ENCODE data around the gene NOS1. TPM values are rescaled to one million over a fixed set of nuclear protein-coding genes. Genes with fewer than 3 reads are reported as not detected.

Gene NOS1
- total RNA-seq, 2 donors from 2014 or later, result 2.6 to 8.3 TPM

GRCh38 chr12:117394491-117394890 lies 33.1 kb upstream of the NOS1 start:
- DNase-seq (ENCODE audit: low spot score), result no peak
- WGBS, result 76% methylated on average over 1 of the region's 1 CpG
- Histone ChIP-seq H3K9me3 (no peaks in the 10 kb centered on the region), H3K4me1 (replicated peaks) (no peaks in the 10 kb centered on the region), H3K27ac (no peak overlapping the region), H3K27me3 (replicated peaks; ENCODE audit: insufficient read depth) (no peaks in the 10 kb centered on the region), H3K4me3 (no peak overlapping the region), H3K36me3 (no peaks in the 10 kb centered on the region)
- no peak for TF ChIP-seq CTCF (IDR thresholded peaks at IDR 0.05)
- no peak for TF ChIP-seq POLR2A (IDR thresholded peaks at IDR 0.05)
- TF ChIP-seq POLR2AphosphoS5 (IDR thresholded peaks at IDR 0.05), result no peak
- intact Hi-C loops (cut with DNase I), result no loop called here

GRCh38 chr12:117393656-117394055 lies 32.2 kb upstream of the NOS1 start:
- Histone ChIP-seq H3K27me3 (replicated peaks; ENCODE audit: insufficient read depth) (no peaks in the 10 kb centered on the region), H3K36me3 (no peaks in the 10 kb centered on the region), H3K4me1 (replicated peaks) (no peaks in the 10 kb centered on the region), H3K27ac (no peak overlapping the region), H3K9me3 (no peaks in the 10 kb centered on the region), H3K4me3 (no peak overlapping the region)
- no peak for DNase-seq (ENCODE audit: low spot score)
- intact Hi-C loops (cut with DNase I), result no loop called here
- 85% methylated on average over 7 of the region's 7 CpGs for WGBS
- TF ChIP-seq POLR2A (IDR thresholded peaks at IDR 0.05), result no peak
- no peak for TF ChIP-seq POLR2AphosphoS5 (IDR thresholded peaks at IDR 0.05)
- TF ChIP-seq CTCF (IDR thresholded peaks at IDR 0.05), result no peak

GRCh38 chr12:117390866-117391265 lies 29.4 kb upstream of the NOS1 start:
- WGBS, result 94% methylated on average over 5 of the region's 5 CpGs
- Histone ChIP-seq H3K27ac (no peak overlapping the region), H3K9me3 (no peaks in the 10 kb centered on the region), H3K27me3 (replicated peaks; ENCODE audit: insufficient read depth) (no peaks in the 10 kb centered on the region), H3K4me1 (replicated peaks) (no peaks in the 10 kb centered on the region), H3K36me3 (no peaks in the 10 kb centered on the region), H3K4me3 (no peak overlapping the region)
- DNase-seq (ENCODE audit: low spot score), result no peak
- TF ChIP-seq CTCF (IDR thresholded peaks at IDR 0.05) (no peak), POLR2AphosphoS5 (IDR thresholded peaks at IDR 0.05) (no peak), POLR2A (IDR thresholded peaks at IDR 0.05) (no peak)
- intact Hi-C loops (cut with DNase I), result no loop called here

- intact Hi-C loops (cut with DNase I), result no loop called here
- no peaks in the 10 kb centered on the region for H3K9me3 ChIP-seq
- no peaks in the 10 kb centered on the region for H3K27me3 ChIP-seq (replicated peaks; ENCODE audit: insufficient read depth)
- no peaks in the 10 kb centered on the region for H3K36me3 ChIP-seq
- no peak overlapping the region for H3K27ac ChIP-seq
- no peak overlapping the region for H3K4me3 ChIP-seq
- no peak for TF ChIP-seq CTCF (IDR thresholded peaks at IDR 0.05)
- TF ChIP-seq POLR2AphosphoS5 (IDR thresholded peaks at IDR 0.05), result no peak
- TF ChIP-seq POLR2A (IDR thresholded peaks at IDR 0.05), result no peak
- H3K4me1 ChIP-seq (replicated peaks), result no peaks in the 10 kb centered on the region
- no peak for DNase-seq (ENCODE audit: low spot score)
- WGBS, result 73% methylated on average over 9 of the region's 9 CpGs
These were observed 27.6 kb upstream of the NOS1 start for GRCh38 chr12:117388951-117389446.

GRCh38 chr12:117387832-117388231 lies 26.4 kb upstream of the NOS1 start:
- H3K36me3 ChIP-seq, result no peaks in the 10 kb centered on the region
- no peaks in the 10 kb centered on the region for H3K9me3 ChIP-seq
- H3K4me1 ChIP-seq (replicated peaks), result no peaks in the 10 kb centered on the region
- H3K4me3 ChIP-seq, result no peak overlapping the region
- intact Hi-C loops (cut with DNase I), result no loop called here
- no peak for DNase-seq (ENCODE audit: low spot score)
- H3K27ac ChIP-seq, result no peak overlapping the region
- TF ChIP-seq POLR2AphosphoS5 (IDR thresholded peaks at IDR 0.05) (no peak), CTCF (IDR thresholded peaks at IDR 0.05) (no peak), POLR2A (IDR thresholded peaks at IDR 0.05) (no peak)
- 61% methylated on average over 8 of the region's 8 CpGs for WGBS
- no peaks in the 10 kb centered on the region for H3K27me3 ChIP-seq (replicated peaks; ENCODE audit: insufficient read depth)
